Smooth muscle cell (in vitro differentiated cells): ENCODE results near the gene P2RY1. TPM values are rescaled to one million over a fixed set of nuclear protein-coding genes. Genes with fewer than 3 reads are reported as not detected.

Experiments used
- DNase-seq: peaks from one replicate; lab custom pipeline; 2025; ENCODE audit not compliant: unreplicated experiment; lab: John Stamatoyannopoulos, UW
- H2AFZ ChIP-seq: fragments of 200-600 bp; sonication (generic); 2 replicates; pipeline ENCODE4 v1.6.0; 2016; ENCODE audit warnings: antibody characterized with exemption, low read depth, mild to moderate bottlenecking
- H3F3A ChIP-seq: fragments of 200-600 bp; sonication (generic); 2 replicates; pipeline ENCODE4 v1.6.0; 2017; ENCODE audit warnings: antibody characterized with exemption, low read depth
- H3K27ac ChIP-seq: fragments of 200-600 bp; sonication (generic); 2 replicates; pipeline ENCODE4 v1.5.1; 2016; ENCODE audit warnings: low read depth, mild to moderate bottlenecking
- H3K27me3 ChIP-seq: fragments of 200-600 bp; sonication (generic); 2 replicates; pipeline ENCODE4 v1.6.1; 2016; ENCODE audit warnings: low read depth, mild to moderate bottlenecking
- H3K36me3 ChIP-seq: fragments of 200-600 bp; sonication (generic); 2 replicates; pipeline ENCODE4 v1.5.1; 2016; ENCODE audit warnings: low read depth
- H3K4me1 ChIP-seq: fragments of 200-600 bp; sonication (generic); 2 replicates; pipeline ENCODE4 v1.5.1; 2016; ENCODE audit warnings: low read depth
- H3K4me2 ChIP-seq: fragments of 200-600 bp; sonication (generic); 2 replicates; pipeline ENCODE4 v1.6.0; 2016; ENCODE audit warnings: mild to moderate bottlenecking
- H3K4me3 ChIP-seq: fragments of 200-600 bp; sonication (generic); 2 replicates; pipeline ENCODE4 v1.5.1; 2016; ENCODE audit warnings: mild to moderate bottlenecking
- H3K79me2 ChIP-seq: fragments of 200-600 bp; sonication (generic); 2 replicates; pipeline ENCODE4 v1.6.0; 2016; ENCODE audit warnings: low read depth, mild to moderate bottlenecking
- H3K9ac ChIP-seq: fragments of 200-600 bp; sonication (generic); 2 replicates; pipeline ENCODE4 v1.6.0; 2016; ENCODE audit warnings: low read depth
- H3K9me3 ChIP-seq: fragments of 200-600 bp; sonication (generic); replicated peaks from 2 replicates; pipeline ENCODE4 v1.5.1; 2016; ENCODE audit warnings: low read depth
- H4K20me1 ChIP-seq: fragments of 200-600 bp; sonication (generic); 2 replicates; pipeline ENCODE4 v1.6.0; 2016; ENCODE audit warnings: low read depth
- WGBS: methylation state at CpG from one replicate; pipeline ENCODE4 v1.1.7; 2016; ENCODE audit warnings: low lambda C conversion rate; 5-methylcytosine and 5-hydroxymethylcytosine counted together
- polyA plus RNA-seq: library from polyadenylated mRNA; unstranded; fragments of >200 nt; fragmentation: Nextera tagmentation; extraction: Ambion mirVana; gene quantifications from 2 replicates; pipeline ENCODE4 v1.2.1, GENCODE V29; 2016
- total RNA-seq: library from RNA; depleted of rRNA; stranded (reverse); fragments of >200 nt; gene quantifications from 2 replicates; pipeline ENCODE4 v1.2.3, GENCODE V29; 2014
- TF ChIP-seq, protein P1 (sequence below): fragments of 200-600 bp; sonication (generic); IDR thresholded peaks from 2 replicates; pipeline ENCODE4 v1.5.1; 2017; ENCODE audit warnings: borderline replicate concordance, mild to moderate bottlenecking, antibody characterized with exemption; ENCODE audit not compliant: insufficient read depth, poor library complexity, severe bottlenecking

Gene P2RY1, protein sequence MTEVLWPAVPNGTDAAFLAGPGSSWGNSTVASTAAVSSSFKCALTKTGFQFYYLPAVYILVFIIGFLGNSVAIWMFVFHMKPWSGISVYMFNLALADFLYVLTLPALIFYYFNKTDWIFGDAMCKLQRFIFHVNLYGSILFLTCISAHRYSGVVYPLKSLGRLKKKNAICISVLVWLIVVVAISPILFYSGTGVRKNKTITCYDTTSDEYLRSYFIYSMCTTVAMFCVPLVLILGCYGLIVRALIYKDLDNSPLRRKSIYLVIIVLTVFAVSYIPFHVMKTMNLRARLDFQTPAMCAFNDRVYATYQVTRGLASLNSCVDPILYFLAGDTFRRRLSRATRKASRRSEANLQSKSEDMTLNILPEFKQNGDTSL
- total RNA-seq: 7.9 and 13.0 TPM in 2 replicates
- 3.9 and 4.1 TPM in 2 replicates for polyA plus RNA-seq

DNA sequence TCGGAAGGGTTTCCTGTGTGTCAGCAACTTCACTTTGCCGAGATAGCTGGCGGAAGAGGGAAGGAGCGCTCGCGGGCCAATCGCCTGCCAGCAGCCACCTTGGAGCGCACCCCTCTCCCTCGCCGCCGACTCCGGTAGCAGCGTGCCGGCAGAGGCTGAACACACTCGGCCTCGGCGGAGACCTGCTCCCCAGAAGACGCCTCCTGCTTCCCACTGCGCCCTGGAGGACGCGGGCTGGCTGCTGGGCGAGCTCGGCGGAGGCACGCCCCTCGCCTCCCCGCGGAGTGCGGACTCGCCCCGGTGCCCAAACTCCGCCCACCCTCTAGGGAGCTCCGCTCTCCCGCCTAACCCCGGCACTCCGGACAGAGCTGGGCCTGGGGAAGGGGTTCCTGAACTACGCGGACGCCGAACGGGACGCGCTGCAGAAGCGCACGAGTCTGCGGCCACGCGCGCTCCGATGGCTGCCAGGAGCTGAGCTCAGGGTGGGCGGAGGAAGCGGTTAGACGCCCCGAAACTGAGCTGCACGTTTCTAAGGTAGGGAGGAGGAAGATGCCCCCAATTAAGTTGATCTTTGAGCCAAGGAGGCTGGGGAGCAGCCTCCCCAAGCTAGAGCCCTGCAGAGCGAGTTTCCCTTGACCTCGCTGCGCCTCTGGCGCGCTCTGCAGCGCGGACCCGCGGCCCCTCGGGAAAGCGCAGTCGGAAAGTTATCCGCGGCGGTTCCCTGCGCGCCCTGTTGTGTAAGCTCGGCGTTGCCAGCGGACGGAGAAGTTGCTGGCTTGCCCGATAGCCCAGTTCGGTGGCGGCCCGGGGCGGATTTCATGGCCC is at the start of gene P2RY1:
P2RY1 (plus strand) TSS at position 356 of the 825 bp plus-strand sequence. CDS start 652 bp downstream, outside the sequence.
- H3K4me2 ChIP-seq: peak within 1 kb of the TSS; percentile 96
- WGBS: 1% methylated on average over 81 of the region's 81 CpGs
- H2AFZ ChIP-seq: peak within 1 kb of the TSS; percentile 98
- TF ChIP-seq, protein P1, sequence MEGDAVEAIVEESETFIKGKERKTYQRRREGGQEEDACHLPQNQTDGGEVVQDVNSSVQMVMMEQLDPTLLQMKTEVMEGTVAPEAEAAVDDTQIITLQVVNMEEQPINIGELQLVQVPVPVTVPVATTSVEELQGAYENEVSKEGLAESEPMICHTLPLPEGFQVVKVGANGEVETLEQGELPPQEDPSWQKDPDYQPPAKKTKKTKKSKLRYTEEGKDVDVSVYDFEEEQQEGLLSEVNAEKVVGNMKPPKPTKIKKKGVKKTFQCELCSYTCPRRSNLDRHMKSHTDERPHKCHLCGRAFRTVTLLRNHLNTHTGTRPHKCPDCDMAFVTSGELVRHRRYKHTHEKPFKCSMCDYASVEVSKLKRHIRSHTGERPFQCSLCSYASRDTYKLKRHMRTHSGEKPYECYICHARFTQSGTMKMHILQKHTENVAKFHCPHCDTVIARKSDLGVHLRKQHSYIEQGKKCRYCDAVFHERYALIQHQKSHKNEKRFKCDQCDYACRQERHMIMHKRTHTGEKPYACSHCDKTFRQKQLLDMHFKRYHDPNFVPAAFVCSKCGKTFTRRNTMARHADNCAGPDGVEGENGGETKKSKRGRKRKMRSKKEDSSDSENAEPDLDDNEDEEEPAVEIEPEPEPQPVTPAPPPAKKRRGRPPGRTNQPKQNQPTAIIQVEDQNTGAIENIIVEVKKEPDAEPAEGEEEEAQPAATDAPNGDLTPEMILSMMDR: peak; percentile 8
- no peaks in the 10 kb centered on the region for H3F3A ChIP-seq
- H3K4me1 ChIP-seq: peaks cover 4% of the 10 kb centered on the region
- peak within 1 kb of the TSS; percentile 86 for H3K4me3 ChIP-seq
- peak; percentile 55 for DNase-seq
- peak within 1 kb of the TSS; percentile 4 for H3K9ac ChIP-seq
- H3K36me3 ChIP-seq: no peaks in the 10 kb centered on the region
- H3K27me3 ChIP-seq: no peaks in the 10 kb centered on the region
- no peaks in the 10 kb centered on the region for H3K9me3 ChIP-seq
- no peak within 1 kb of the TSS for H3K27ac ChIP-seq
- H4K20me1 ChIP-seq: no peaks in the 10 kb centered on the region
- peaks cover 50% of the 10 kb centered on the region for H3K79me2 ChIP-seq

DNA sequence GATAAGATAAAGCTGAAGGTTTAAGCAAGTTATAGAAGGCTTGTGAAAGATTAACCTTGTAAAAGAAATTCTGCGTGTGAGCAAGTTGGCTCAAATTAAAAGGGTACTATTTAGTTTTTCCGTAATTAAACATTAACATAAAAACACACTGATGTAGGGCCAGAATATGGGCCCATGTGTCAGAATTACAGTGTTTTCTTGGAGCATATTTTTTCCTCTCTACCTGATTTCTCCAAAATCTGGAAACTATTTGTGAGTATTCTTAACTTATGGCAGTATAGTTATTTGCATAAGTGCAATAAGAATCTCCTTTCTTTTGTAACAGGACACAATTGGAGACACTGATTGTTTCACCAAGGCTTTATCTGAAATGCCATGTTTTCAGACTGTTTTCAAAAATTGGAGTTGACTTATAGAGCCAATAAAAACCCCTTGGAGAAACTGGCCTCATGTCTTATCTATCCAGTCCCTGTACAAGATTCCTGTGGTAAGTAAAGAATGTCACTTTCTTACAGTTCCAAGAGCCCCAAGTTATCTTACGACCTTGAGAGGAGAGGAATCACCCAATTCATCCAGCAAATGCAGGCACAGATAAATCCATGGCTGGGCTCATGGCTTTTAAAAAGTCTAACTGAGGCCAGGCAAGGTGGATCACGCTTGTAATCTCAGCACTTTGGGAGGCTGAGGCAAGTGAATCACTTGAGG is 47.8 kb upstream of the P2RY1 start:
- Histone ChIP-seq H3K4me1 (no peaks in the 10 kb centered on the region), H2AFZ (no peak overlapping the region), H3K79me2 (no peaks in the 10 kb centered on the region), H4K20me1 (no peaks in the 10 kb centered on the region), H3K4me3 (no peak overlapping the region), H3K9me3 (peaks cover 7% of the 10 kb centered on the region), H3K27ac (no peak overlapping the region), H3K36me3 (no peaks in the 10 kb centered on the region), H3F3A (no peaks in the 10 kb centered on the region), H3K4me2 (no peak overlapping the region), H3K9ac (no peak overlapping the region), H3K27me3 (no peaks in the 10 kb centered on the region)
- DNase-seq: no peak
- TF ChIP-seq, protein P1: no peak
- 54% methylated on average over 4 of the region's 4 CpGs for WGBS

DNA sequence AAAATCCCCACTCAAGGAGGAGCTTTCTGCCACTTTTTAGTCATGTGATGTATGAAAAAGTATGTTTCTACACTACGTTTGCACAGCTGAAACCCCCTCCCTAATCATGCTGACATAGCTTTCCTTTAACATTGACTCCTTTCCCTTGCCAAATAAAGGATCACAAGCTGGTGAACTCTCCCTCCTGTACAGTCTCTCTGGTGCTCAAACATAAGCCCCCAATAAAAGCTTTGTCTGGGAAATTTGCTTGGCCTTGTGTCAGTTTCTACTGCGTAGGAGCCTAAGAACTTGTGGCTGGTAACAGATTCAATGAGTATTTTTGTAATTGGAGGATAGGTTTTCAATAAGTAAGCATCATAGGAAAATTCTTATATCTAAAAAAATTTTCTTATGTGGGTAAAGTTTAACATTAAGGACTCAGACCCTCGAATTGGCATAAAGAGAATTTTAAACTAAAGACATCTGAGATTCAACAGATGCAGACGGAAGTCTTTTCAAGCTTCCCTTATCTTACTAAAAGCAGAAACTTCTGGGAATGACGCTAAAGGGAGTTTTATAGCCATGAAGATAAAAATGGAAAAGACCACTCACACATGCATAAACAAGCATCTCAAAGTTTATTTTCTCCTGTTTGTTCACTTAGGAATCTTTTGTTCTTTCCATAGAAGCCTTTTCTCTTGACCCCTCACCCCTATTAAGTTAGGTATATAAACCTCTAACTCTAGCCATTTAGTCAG is 44.1 kb upstream of the P2RY1 start:
- no peak for DNase-seq
- H4K20me1 ChIP-seq: no peaks in the 10 kb centered on the region
- no peaks in the 10 kb centered on the region for H3K4me1 ChIP-seq
- no peaks in the 10 kb centered on the region for H3K36me3 ChIP-seq
- H3K27me3 ChIP-seq: no peaks in the 10 kb centered on the region
- no peaks in the 10 kb centered on the region for H3K79me2 ChIP-seq
- H3K4me3 ChIP-seq: no peak overlapping the region
- H3K4me2 ChIP-seq: peak overlapping the region; percentile 69
- TF ChIP-seq, protein P1: no peak
- peak overlapping the region; percentile 31 for H3K9ac ChIP-seq
- peaks cover 7% of the 10 kb centered on the region for H3K9me3 ChIP-seq
- H3F3A ChIP-seq: no peaks in the 10 kb centered on the region
- 18% methylated on average over 5 of the region's 5 CpGs for WGBS
- peak overlapping the region; percentile 78 for H2AFZ ChIP-seq
- peak overlapping the region; percentile 69 for H3K27ac ChIP-seq
